ENCODE data around the gene EPHB2. TPM values are rescaled to one million over a fixed set of nuclear protein-coding genes. Genes with fewer than 3 reads are reported as not detected.

Gene EPHB2
- total RNA-seq, 6 experiments from 2014 or later = 0.24 to 1.8 (median 0.62) TPM

- no peak for TF ChIP-seq POLR2A (IDR thresholded peaks at IDR 0.05)
- TF ChIP-seq, protein P1, sequence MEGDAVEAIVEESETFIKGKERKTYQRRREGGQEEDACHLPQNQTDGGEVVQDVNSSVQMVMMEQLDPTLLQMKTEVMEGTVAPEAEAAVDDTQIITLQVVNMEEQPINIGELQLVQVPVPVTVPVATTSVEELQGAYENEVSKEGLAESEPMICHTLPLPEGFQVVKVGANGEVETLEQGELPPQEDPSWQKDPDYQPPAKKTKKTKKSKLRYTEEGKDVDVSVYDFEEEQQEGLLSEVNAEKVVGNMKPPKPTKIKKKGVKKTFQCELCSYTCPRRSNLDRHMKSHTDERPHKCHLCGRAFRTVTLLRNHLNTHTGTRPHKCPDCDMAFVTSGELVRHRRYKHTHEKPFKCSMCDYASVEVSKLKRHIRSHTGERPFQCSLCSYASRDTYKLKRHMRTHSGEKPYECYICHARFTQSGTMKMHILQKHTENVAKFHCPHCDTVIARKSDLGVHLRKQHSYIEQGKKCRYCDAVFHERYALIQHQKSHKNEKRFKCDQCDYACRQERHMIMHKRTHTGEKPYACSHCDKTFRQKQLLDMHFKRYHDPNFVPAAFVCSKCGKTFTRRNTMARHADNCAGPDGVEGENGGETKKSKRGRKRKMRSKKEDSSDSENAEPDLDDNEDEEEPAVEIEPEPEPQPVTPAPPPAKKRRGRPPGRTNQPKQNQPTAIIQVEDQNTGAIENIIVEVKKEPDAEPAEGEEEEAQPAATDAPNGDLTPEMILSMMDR (IDR thresholded peaks at IDR 0.05) = no peak
- intact Hi-C loops (cut with DNase I) = no loop called here
- Histone ChIP-seq H3K4me3 (no peak overlapping the region), H3K9me3 (no peaks in the 10 kb centered on the region), H3K27me3 (no peaks in the 10 kb centered on the region), H3K4me1 (no peaks in the 10 kb centered on the region), H3K27ac (no peak overlapping the region), H3K36me3 (no peaks in the 10 kb centered on the region)
- 100% methylated on average over 1 of the region's 4 CpGs for whole genome bisulfite sequencing (ENCODE audit: insufficient coverage, low coverage, low lambda C conversion rate, missing lambda C conversion rate)
- ATAC-seq (no peak), DNase-seq (no peak)
Observed at GRCh38 chr1:22809783-22810182, 99.1 kb downstream of the EPHB2 start.

DNA sequence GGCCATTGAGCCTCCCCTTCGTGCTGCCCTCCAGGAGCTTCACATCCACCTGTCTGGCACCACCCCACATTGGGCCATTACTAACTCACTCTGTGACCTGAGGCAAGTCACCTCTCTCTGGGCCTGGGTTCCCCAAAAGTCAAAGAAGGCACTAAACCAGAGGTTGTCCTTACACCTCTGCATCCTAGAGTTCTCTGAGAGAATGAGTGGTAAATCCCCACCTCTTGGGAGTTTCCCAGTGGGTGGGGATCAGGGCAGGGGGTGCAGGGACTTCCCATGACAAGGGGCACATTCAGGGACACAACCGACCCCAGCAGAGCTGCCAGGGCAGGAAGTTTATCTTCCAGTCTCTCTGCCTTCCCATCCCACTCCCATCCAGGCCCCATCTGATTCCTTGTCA is 99.7 kb downstream of the EPHB2 start:
- DNase-seq (no peak), ATAC-seq (no peak)
- Histone ChIP-seq H3K9me3 (no peaks in the 10 kb centered on the region), H3K36me3 (no peaks in the 10 kb centered on the region), H3K4me3 (no peak overlapping the region), H3K27ac (no peak overlapping the region), H3K4me1 (no peaks in the 10 kb centered on the region), H3K27me3 (no peaks in the 10 kb centered on the region)
- WGBS (ENCODE audit: insufficient coverage, low coverage, low lambda C conversion rate, missing lambda C conversion rate) = 33% methylated on average over 2 of the region's 2 CpGs
- no peak for TF ChIP-seq POLR2A (IDR thresholded peaks at IDR 0.05)
- TF ChIP-seq, protein P1 (IDR thresholded peaks at IDR 0.05) = no peak
- intact Hi-C loops (cut with DNase I) = no loop called here

- Histone ChIP-seq H3K9me3 (no peaks in the 10 kb centered on the region), H3K4me1 (no peaks in the 10 kb centered on the region), H3K36me3 (no peaks in the 10 kb centered on the region), H3K4me3 (no peak overlapping the region), H3K27me3 (no peaks in the 10 kb centered on the region), H3K27ac (no peak overlapping the region)
- TF ChIP-seq POLR2A (IDR thresholded peaks at IDR 0.05) = no peak
- TF ChIP-seq, protein P1 (IDR thresholded peaks at IDR 0.05) = no peak
- 64% methylated on average over 8 of the region's 18 CpGs for WGBS (ENCODE audit: insufficient coverage, low coverage, low lambda C conversion rate, missing lambda C conversion rate)
- DNase-seq (peak in 1 of 3 donors; percentile 21), ATAC-seq (no peak)
- intact Hi-C loops (cut with DNase I) = no loop called here
Observed at GRCh38 chr1:22812092-22812880, 101.6 kb downstream of the EPHB2 start.

DNA sequence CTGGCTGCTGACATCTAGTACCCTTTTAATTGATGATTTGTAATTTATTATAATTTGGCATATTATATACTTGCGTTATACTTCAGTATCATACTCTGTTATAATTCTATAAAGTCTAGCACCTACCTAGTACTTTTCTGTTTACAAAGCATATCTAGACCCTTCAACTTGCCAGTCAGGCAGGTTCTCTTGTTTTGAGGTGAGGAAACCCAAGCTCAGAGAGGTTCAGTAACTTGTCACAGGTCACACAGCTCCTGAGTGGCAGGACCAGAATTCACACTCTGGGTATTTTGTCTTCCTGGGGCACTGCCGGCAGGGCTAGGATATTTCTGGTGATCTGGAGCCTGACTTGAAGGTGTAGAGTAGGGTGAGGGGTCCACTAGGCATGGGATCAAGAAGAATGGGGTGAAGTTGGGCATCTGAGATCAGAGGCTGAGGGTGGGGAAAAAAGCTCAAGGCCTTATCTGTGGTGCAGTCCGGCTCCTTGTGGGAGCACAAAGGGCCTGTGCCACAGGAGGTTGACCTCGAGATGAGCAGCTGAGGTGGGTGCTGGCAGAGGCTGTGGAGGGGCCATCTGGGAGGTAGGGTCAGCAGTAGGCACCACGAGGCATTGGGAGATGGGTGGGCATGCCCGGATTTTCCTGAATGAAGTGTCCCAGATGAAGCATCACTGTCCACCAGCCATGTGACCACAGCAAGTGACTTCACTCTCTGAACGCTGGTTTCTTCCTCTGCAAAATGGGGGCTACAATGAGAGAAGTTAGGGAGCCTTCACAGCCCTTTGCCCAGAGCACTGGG is 102.6 kb downstream of the EPHB2 start:
- intact Hi-C loops (cut with DNase I) = no loop called here
- 74% methylated on average over 4 of the region's 7 CpGs for WGBS (ENCODE audit: insufficient coverage, low coverage, low lambda C conversion rate, missing lambda C conversion rate)

More for the DNA sequence above, 102.6 kb downstream of the EPHB2 start:
- H3K4me3 ChIP-seq = no peak overlapping the region
- ATAC-seq (no peak), DNase-seq (no peak)
- no peaks in the 10 kb centered on the region for H3K27me3 ChIP-seq
- no peaks in the 10 kb centered on the region for H3K36me3 ChIP-seq
- no peak overlapping the region for H3K27ac ChIP-seq
- no peaks in the 10 kb centered on the region for H3K9me3 ChIP-seq
- H3K4me1 ChIP-seq = no peaks in the 10 kb centered on the region
- TF ChIP-seq POLR2A (IDR thresholded peaks at IDR 0.05) = no peak
- TF ChIP-seq, protein P1 (IDR thresholded peaks at IDR 0.05) = no peak
